Thymus (tissue), 11 donors: Measurements from ENCODE around the gene AGR2. TPM values are rescaled to one million over a fixed set of nuclear protein-coding genes. Genes with fewer than 3 reads are reported as not detected.

Experiments used
- DNase-seq, 9 donors: peaks; one replicate each; pipeline ENCODE4 v3.0.0-alpha.2; 2013; ENCODE audit warnings: low spot score in 9 of 9, low read depth in 6 of 9, missing footprints in 1 of 9
- H3K27ac ChIP-seq, 2 donors: one replicate each; pipeline ENCODE4 v1.5.1; 2013; ENCODE audit warnings: control low read depth in 1 of 2, low read depth in 1 of 2, low read length in 1 of 2, mild to moderate bottlenecking in 1 of 2, moderate library complexity in 1 of 2
- H3K27me3 ChIP-seq, 2 donors: one replicate each; pipeline ENCODE4 v1.5.1; 2013; ENCODE audit warnings: low read length in 1 of 2; ENCODE audit not compliant: control insufficient read depth in 2 of 2, insufficient read depth in 1 of 2
- H3K36me3 ChIP-seq, 2 donors: one replicate each; pipeline ENCODE4 v1.5.1; 2013; ENCODE audit warnings: low read length in 1 of 2, mild to moderate bottlenecking in 1 of 2, moderate library complexity in 1 of 2; ENCODE audit not compliant: control insufficient read depth in 2 of 2, insufficient read depth in 2 of 2
- H3K4me1 ChIP-seq, 2 donors: one replicate each; pipeline ENCODE4 v1.5.1; 2013; ENCODE audit warnings: low read length in 2 of 2; ENCODE audit not compliant: control insufficient read depth in 2 of 2, insufficient read depth in 2 of 2
- H3K4me3 ChIP-seq, 2 donors: one replicate each; pipeline ENCODE4 v1.5.1; 2013; ENCODE audit warnings: low read length in 2 of 2, control low read depth in 1 of 2, mild to moderate bottlenecking in 1 of 2
- H3K9me3 ChIP-seq, 2 donors: one replicate each; pipeline ENCODE4 v1.5.1; 2013; ENCODE audit warnings: low read length in 1 of 2, mild to moderate bottlenecking in 1 of 2; ENCODE audit not compliant: control insufficient read depth in 2 of 2, insufficient read depth in 1 of 2
- WGBS: extraction: QIAGEN DNeasy Blood & Tissue Kit; methylation state at CpG from one replicate; pipeline ENCODE4 v1.1.7; 2013; 5-methylcytosine and 5-hydroxymethylcytosine counted together
- polyA plus RNA-seq: library from polyadenylated mRNA; stranded (reverse); fragments of 200-250 nt; gene quantifications from one replicate; pipeline ENCODE4 v1.2.3, GENCODE V29; 2013
- total RNA-seq: library from RNA; stranded (reverse); fragments of 120-200 nt; gene quantifications from one replicate; pipeline ENCODE4 v1.2.4, GENCODE V29; 2013
- donor health status: healthy.

AGR2 gene
- total and polyA plus RNA-seq, 2 donors, result 1.7 to 4.5 TPM

DNA sequence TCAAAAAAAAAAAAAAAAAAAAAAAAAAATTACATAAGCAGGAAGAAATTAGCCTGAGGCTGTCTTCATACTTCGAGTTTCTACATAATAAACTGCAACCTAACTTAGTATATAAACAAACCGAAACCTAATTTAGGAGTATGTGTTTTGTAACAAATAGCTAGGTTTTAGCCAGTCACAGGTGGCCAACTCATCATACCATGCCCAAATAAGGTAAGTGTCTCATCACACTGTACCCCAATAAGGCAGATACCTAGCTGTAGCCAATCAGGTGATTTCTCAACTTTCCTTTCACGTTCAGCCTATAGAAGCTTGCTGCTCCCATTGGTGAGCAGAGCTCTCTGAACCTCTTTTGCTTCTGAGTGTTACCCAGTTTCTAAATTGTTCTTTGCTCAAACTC, 13.9 kb upstream of the AGR2 start:
- DNase-seq, result no peak
- Histone ChIP-seq H3K4me3 (no peak overlapping the region), H3K4me1 (no peaks in the 10 kb centered on the region), H3K36me3 (no peaks in the 10 kb centered on the region), H3K27me3 (no peaks in the 10 kb centered on the region), H3K27ac (no peak overlapping the region), H3K9me3 (no peaks in the 10 kb centered on the region)
- WGBS, result 97% methylated on average over 3 of the region's 3 CpGs

DNA sequence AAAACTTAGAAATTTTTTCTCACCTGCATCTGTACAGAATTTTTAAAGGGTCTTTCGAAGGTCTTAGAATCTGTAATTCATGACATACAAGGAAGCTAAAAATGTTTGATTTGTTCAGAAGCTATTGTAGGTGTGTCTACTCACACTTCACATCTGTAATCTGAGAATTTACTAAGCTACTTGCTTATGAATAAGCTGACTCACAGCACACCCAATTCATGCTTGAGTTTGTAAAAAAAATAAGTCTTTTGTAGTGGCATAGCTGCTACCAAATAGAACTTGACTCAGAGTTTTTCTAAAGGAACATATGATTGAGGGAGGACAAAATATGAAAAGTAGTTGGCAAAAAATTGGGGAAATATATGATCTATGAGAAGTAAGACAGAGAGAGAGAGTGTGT, 12.7 kb upstream of the AGR2 start:
- Histone ChIP-seq H3K4me3 (no peak overlapping the region), H3K27ac (no peak overlapping the region), H3K4me1 (no peaks in the 10 kb centered on the region), H3K36me3 (no peaks in the 10 kb centered on the region), H3K9me3 (no peaks in the 10 kb centered on the region), H3K27me3 (no peaks in the 10 kb centered on the region)
- 97% methylated on average over 1 of the region's 1 CpG for WGBS
- DNase-seq, result no peak

DNA sequence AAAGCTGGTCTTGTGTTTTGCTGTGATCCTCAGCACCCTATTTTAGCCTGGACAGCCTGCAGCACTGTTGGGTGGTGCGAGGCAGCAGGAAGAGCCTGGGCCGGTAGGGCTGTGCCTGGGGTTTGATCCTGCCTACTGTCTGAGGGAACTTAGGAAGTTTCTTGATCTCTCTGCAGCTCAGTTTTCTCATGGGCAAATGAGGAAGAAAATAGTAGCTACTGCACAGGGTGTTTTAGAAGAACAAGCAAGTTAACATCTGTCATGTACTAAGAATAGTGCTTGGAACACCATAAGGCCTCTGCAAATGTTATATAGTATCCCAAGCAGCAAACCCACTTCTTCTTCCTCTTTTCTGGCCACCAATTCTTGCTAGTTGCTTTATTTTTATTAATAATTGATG, 12.0 kb upstream of the AGR2 start:
- Histone ChIP-seq H3K27me3 (no peaks in the 10 kb centered on the region), H3K27ac (no peak overlapping the region), H3K4me1 (no peaks in the 10 kb centered on the region), H3K36me3 (no peaks in the 10 kb centered on the region), H3K4me3 (no peak overlapping the region), H3K9me3 (no peaks in the 10 kb centered on the region)
- DNase-seq, result no peak
- 42% methylated on average over 2 of the region's 2 CpGs for whole genome bisulfite sequencing

DNA sequence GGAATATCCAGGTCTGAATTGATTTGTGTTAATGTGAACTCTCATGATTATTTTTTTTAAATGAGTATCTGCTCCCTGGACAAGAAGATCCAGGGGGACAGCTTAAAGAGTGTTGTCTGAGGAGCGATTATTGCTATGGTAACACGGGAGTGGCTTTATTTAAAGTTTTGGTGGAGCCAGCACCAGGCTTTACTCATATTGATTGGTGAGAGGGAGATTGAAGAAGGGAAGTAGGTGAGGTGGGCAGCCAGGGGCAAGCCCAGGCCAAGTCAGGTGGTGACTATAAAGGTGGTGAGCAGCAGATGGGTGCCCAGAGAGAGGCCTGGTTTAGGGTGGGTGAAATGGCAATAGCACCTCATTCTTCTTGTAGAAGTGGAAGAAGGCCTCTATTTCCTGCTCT, 10.2 kb upstream of the AGR2 start:
- Histone ChIP-seq H3K36me3 (no peaks in the 10 kb centered on the region), H3K4me3 (no peak overlapping the region), H3K4me1 (no peaks in the 10 kb centered on the region), H3K27ac (no peak overlapping the region), H3K27me3 (no peaks in the 10 kb centered on the region), H3K9me3 (no peaks in the 10 kb centered on the region)
- 98% methylated on average over 2 of the region's 2 CpGs for WGBS
- no peak for DNase-seq

DNA sequence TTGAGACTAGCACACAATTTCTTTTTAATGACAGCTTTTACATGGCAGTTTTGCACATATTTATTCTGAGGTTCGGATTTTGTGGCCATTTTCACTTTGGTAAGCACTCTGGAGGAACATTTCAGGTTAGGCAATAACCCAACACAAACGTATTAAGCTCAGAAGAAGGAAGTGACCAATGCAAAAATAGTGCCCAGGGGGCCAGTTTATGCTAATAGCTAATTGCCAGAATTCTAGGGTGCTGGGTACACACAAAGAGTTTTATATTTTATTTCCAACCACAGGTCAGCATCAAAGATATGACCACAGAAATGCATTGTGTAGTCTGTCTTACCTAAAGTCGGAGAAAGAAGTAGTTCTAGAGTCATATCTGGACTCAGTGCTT, 8.4 kb upstream of the AGR2 start:
- DNase-seq, result no peak
- Histone ChIP-seq H3K36me3 (no peaks in the 10 kb centered on the region), H3K4me3 (no peak overlapping the region), H3K4me1 (no peaks in the 10 kb centered on the region), H3K27ac (no peak overlapping the region), H3K27me3 (no peaks in the 10 kb centered on the region), H3K9me3 (no peaks in the 10 kb centered on the region)
- WGBS, result 91% methylated on average over 3 of the region's 3 CpGs

DNA sequence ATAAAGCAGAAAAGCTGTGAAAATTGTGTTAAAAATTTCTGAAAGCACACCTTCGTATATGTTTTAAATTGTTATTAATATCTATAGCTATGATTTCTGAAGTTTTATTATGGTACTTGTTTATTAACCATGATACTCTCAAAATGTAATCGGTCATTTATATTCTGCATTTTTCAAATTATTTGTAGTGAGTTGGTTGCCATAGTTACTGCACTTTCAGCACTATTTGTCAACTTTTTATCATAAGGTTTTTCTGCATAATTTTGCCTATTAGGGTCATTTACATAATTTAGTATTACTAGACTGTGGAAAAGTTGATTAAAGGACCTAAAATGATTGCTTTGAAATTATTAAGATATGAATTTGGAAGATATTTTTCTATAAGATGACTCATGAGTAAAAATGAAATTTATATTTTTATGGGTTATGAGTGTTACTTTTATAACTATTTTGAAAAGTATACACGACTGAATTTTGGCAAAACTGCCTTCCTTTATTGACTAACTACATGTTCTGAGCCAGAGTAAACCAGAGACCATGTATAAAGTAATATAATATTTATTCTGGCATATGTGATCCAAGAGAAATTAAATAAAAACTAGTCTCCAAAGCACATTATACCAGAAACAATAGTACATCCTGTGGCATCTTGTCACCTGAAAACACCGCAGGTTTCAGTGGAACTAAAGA, 7.9 kb upstream of the AGR2 start:
- no peaks in the 10 kb centered on the region for H3K36me3 ChIP-seq
- H3K4me1 ChIP-seq, result no peaks in the 10 kb centered on the region
- no peak overlapping the region for H3K27ac ChIP-seq
- 94% methylated on average over 4 of the region's 4 CpGs for WGBS
- DNase-seq, result no peak
- H3K4me3 ChIP-seq, result no peak overlapping the region
- no peaks in the 10 kb centered on the region for H3K27me3 ChIP-seq
- no peaks in the 10 kb centered on the region for H3K9me3 ChIP-seq

DNA sequence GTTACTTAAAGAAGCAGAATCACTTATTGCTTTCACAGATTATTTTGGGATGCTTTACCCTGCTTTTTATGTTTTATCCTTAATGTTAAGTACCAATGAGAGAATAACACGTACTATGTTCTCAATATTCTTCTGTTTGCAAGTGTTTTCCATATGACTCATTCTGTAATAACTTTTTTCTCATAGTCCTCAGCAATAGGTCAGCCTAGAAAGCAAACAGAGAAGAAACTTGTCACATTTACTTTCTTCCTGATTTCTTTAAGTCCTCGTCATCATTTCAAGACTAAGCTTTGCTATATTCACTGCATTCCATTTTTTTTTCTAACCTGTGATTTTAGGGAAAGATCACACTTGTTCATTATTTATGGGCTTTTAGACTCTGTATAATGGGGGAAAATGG, 6.8 kb upstream of the AGR2 start:
- no peak for DNase-seq
- 92% methylated on average over 2 of the region's 2 CpGs for WGBS

DNA sequence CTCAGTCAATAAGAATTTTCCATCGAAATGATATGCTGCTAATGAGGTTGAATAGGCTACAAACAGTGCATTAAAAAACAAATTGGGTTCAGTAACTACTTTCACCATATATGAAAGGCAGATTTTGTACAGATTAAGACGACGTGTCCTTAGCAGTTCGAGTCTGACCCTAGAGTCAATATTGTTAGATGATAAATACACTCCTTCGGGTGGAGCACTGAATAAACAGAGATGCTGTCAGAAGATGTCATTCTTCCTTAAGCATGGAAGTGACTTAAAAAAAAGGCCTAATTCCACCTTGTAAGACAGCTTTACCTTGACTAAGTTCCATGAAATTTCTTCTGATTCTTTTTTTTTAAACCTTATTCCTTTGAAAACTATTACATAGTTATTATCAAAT, 5.8 kb upstream of the AGR2 start:
- WGBS, result 97% methylated on average over 5 of the region's 5 CpGs
- H3K27me3 ChIP-seq, result no peaks in the 10 kb centered on the region
- H3K9me3 ChIP-seq, result no peaks in the 10 kb centered on the region
- no peak overlapping the region for H3K27ac ChIP-seq
- no peaks in the 10 kb centered on the region for H3K4me1 ChIP-seq
- no peaks in the 10 kb centered on the region for H3K36me3 ChIP-seq
- no peak overlapping the region for H3K4me3 ChIP-seq
- DNase-seq, result no peak

More for the DNA sequence above, 6.8 kb upstream of the AGR2 start:
- Histone ChIP-seq H3K4me1 (no peaks in the 10 kb centered on the region), H3K27ac (no peak overlapping the region), H3K36me3 (no peaks in the 10 kb centered on the region), H3K9me3 (no peaks in the 10 kb centered on the region), H3K4me3 (no peak overlapping the region), H3K27me3 (no peaks in the 10 kb centered on the region)

DNA sequence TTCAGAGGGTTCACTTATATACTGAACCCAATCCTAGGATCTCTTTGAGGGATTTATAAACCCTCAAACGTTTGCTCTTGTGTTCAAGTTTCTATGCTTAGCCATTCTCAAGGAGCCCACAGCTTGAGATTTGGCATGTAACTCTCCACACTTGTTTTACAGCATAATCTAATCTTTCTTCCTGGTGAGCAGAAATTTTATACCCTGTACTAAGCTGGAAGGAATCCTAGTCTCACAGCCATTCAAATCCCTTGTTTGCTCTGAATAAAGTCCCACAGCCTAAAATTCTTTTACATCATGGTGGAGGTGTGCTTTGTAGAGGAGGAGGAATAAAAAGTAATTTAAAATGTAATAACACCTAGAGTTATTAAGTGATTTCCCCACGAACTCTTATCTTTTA, 5.3 kb upstream of the AGR2 start:
- Histone ChIP-seq H3K4me3 (no peak overlapping the region), H3K27me3 (no peaks in the 10 kb centered on the region), H3K36me3 (no peaks in the 10 kb centered on the region), H3K9me3 (no peaks in the 10 kb centered on the region), H3K4me1 (no peaks in the 10 kb centered on the region), H3K27ac (no peak overlapping the region)
- WGBS, result 76% methylated on average over 2 of the region's 2 CpGs
- no peak for DNase-seq

DNA sequence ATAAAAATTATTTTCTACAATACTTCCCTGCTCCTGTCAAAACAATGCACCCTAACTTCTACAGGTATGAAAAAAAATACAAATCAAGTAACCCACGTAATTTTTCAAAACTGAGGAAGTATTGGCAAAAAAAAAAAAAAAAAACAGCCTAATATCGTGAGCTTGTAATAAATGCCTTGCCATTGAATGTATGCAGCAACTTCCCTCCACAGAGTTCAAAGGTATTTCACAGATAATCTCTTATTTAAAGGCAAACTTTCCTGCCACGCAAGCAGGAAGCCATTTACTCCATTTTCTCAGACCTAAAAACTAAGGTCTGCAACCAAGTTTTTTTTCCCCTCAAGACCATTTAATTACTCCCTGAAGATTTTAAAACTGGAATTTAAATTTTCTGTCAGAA, 642 bp upstream of the AGR2 start:
- DNase-seq, result no peak
- WGBS, result 89% methylated on average over 3 of the region's 3 CpGs
- H3K4me3 ChIP-seq, result no peak overlapping the region
- no peaks in the 10 kb centered on the region for H3K9me3 ChIP-seq
- no peaks in the 10 kb centered on the region for H3K27me3 ChIP-seq
- no peak overlapping the region for H3K27ac ChIP-seq
- H3K36me3 ChIP-seq, result no peaks in the 10 kb centered on the region
- no peaks in the 10 kb centered on the region for H3K4me1 ChIP-seq
